ENCODE measurements around the gene FBXO4. TPM values are rescaled to one million over a fixed set of nuclear protein-coding genes. Genes with fewer than 3 reads are reported as not detected.
"Not testable (repeated sequence)": the region's sequence is repeated elsewhere in the genome, so short reads cannot be mapped to it uniquely, and the experiment has no call there.

Gene FBXO4
- total RNA-seq, 6 experiments from 2014 or later = 5.1 to 14.6 (median 6.3) TPM

GRCh38 chr5:41973887-41974286 lies 48.8 kb downstream of the FBXO4 start:
- Histone ChIP-seq H3K36me3 (no peaks in the 10 kb centered on the region), H3K27me3 (no peaks in the 10 kb centered on the region), H3K27ac (no peak overlapping the region), H3K4me3 (no peak overlapping the region), H3K9me3 (no peaks in the 10 kb centered on the region), H3K4me1 (no peaks in the 10 kb centered on the region)
- WGBS (ENCODE audit: insufficient coverage, low coverage, low lambda C conversion rate, missing lambda C conversion rate) = 49% methylated on average over 2 of the region's 2 CpGs
- ATAC-seq (no peak), DNase-seq (no peak)
- TF ChIP-seq POLR2A (IDR thresholded peaks at IDR 0.05) (no peak), CTCF (IDR thresholded peaks at IDR 0.05) (no peak)
- intact Hi-C loops (cut with DNase I) = no loop called here

- H3K27ac ChIP-seq = no peak overlapping the region
- no peaks in the 10 kb centered on the region for H3K9me3 ChIP-seq
- H3K36me3 ChIP-seq = no peaks in the 10 kb centered on the region
- H3K4me1 ChIP-seq = no peaks in the 10 kb centered on the region
- no peak for TF ChIP-seq CTCF (IDR thresholded peaks at IDR 0.05)
- TF ChIP-seq POLR2A (IDR thresholded peaks at IDR 0.05) = no peak
- H3K27me3 ChIP-seq = no peaks in the 10 kb centered on the region
- intact Hi-C loops (cut with DNase I) = no loop called here
- 82% methylated on average over 1 of the region's 1 CpG for WGBS (ENCODE audit: insufficient coverage, low coverage, low lambda C conversion rate, missing lambda C conversion rate)
- ATAC-seq (no peak), DNase-seq (no peak)
- no peak overlapping the region for H3K4me3 ChIP-seq
These were observed 53.6 kb downstream of the FBXO4 start for GRCh38 chr5:41978676-41979075.

GRCh38 chr5:41980396-41980795 lies 55.3 kb downstream of the FBXO4 start:
- no peaks in the 10 kb centered on the region for H3K9me3 ChIP-seq
- no peaks in the 10 kb centered on the region for H3K27me3 ChIP-seq
- no peak for DNase-seq
- intact Hi-C loops (cut with DNase I) = no loop called here
- WGBS (ENCODE audit: insufficient coverage, low coverage, low lambda C conversion rate, missing lambda C conversion rate) = 47% methylated on average over 2 of the region's 2 CpGs
- no peak for ATAC-seq
- H3K36me3 ChIP-seq = no peaks in the 10 kb centered on the region
- H3K4me3 ChIP-seq = no peak overlapping the region
- TF ChIP-seq CTCF (IDR thresholded peaks at IDR 0.05) (no peak), POLR2A (IDR thresholded peaks at IDR 0.05) (no peak)
- no peak overlapping the region for H3K27ac ChIP-seq
- H3K4me1 ChIP-seq = no peaks in the 10 kb centered on the region

GRCh38 chr5:41980870-41981269 lies 55.8 kb downstream of the FBXO4 start:
- TF ChIP-seq POLR2A (IDR thresholded peaks at IDR 0.05) (no peak), CTCF (IDR thresholded peaks at IDR 0.05) (no peak)
- no peak for ATAC-seq
- no peaks in the 10 kb centered on the region for H3K27me3 ChIP-seq

GRCh38 chr5:41982858-41983257 lies 57.8 kb downstream of the FBXO4 start:
- H3K4me3 ChIP-seq; intact Hi-C loops (cut with DNase I); ATAC-seq; H3K4me1 ChIP-seq; H3K27me3 ChIP-seq; H3K9me3 ChIP-seq; H3K36me3 ChIP-seq; H3K27ac ChIP-seq; DNase-seq: not testable (repeated sequence)
- 83% methylated on average over 2 of the region's 2 CpGs for WGBS (ENCODE audit: insufficient coverage, low coverage, low lambda C conversion rate, missing lambda C conversion rate)

More at GRCh38 chr5:41980870-41981269, 55.8 kb downstream of the FBXO4 start:
- H3K9me3 ChIP-seq = no peaks in the 10 kb centered on the region
- no peak overlapping the region for H3K4me3 ChIP-seq
- DNase-seq = no peak
- H3K27ac ChIP-seq = no peak overlapping the region
- intact Hi-C loops (cut with DNase I) = no loop called here
- H3K4me1 ChIP-seq = no peaks in the 10 kb centered on the region
- no peaks in the 10 kb centered on the region for H3K36me3 ChIP-seq
